SKM-1 (cell line): ENCODE data around the gene ZC3H18.

ENCODE experiments used
- DNase-seq: peaks from one replicate; lab custom pipeline; 2025; ENCODE audit not compliant: unreplicated experiment; lab: John Stamatoyannopoulos, UW

ZC3H18 gene

GRCh38 chr16:88532434-88533241 is 37.6 kb upstream of the ZC3H18 start:
- DNase-seq: no peak

- no peak for DNase-seq
Measured at GRCh38 chr16:88533381-88533917, 36.8 kb upstream of the ZC3H18 start.

- DNase-seq: peak; percentile 60
Measured at GRCh38 chr16:88533932-88534637, 36.1 kb upstream of the ZC3H18 start.

GRCh38 chr16:88534638-88535190 is 35.5 kb upstream of the ZC3H18 start:
- peak; percentile 29 for DNase-seq

- no peak for DNase-seq
Measured at GRCh38 chr16:88535191-88535856, 34.9 kb upstream of the ZC3H18 start.

- DNase-seq: no peak
Measured at GRCh38 chr16:88535857-88536222, 34.4 kb upstream of the ZC3H18 start.

- DNase-seq: no peak
Measured at GRCh38 chr16:88536510-88536909, 33.7 kb upstream of the ZC3H18 start.

- DNase-seq: no peak
Measured at GRCh38 chr16:88536971-88537751, 33.0 kb upstream of the ZC3H18 start.

GRCh38 chr16:88537859-88538258 is 32.3 kb upstream of the ZC3H18 start:
- DNase-seq: no peak

- no peak for DNase-seq
Measured at GRCh38 chr16:88538366-88539060, 31.7 kb upstream of the ZC3H18 start.

- no peak for DNase-seq
Measured at GRCh38 chr16:88539261-88539651, 30.9 kb upstream of the ZC3H18 start.

GRCh38 chr16:88539652-88540345 is 30.4 kb upstream of the ZC3H18 start:
- no peak for DNase-seq

- DNase-seq: no peak
Measured at GRCh38 chr16:88540346-88540977, 29.7 kb upstream of the ZC3H18 start.

- no peak for DNase-seq
Measured at GRCh38 chr16:88541831-88542616, 28.2 kb upstream of the ZC3H18 start.

- DNase-seq: no peak
Measured at GRCh38 chr16:88543230-88543813, 26.9 kb upstream of the ZC3H18 start.

GRCh38 chr16:88545781-88546180 is 24.4 kb upstream of the ZC3H18 start:
- no peak for DNase-seq

- no peak for DNase-seq
Measured at GRCh38 chr16:88548131-88548874, 21.9 kb upstream of the ZC3H18 start.
